H9 (cell line): ENCODE data around the gene TFPI. TPM values are rescaled to one million over a fixed set of nuclear protein-coding genes. Genes with fewer than 3 reads are reported as not detected.

Source experiments
- DNase-seq: peaks from one replicate; pipeline ENCODE4 v3.0.0-alpha.2; 2017
- H2AFZ ChIP-seq: one replicate; pipeline ENCODE4 v1.6.1; 2013; ENCODE audit warnings: mild to moderate bottlenecking, low read length, control low read depth, moderate library complexity
- H2AK5ac ChIP-seq: 2 replicates; pipeline ENCODE4 v1.6.1; 2013; ENCODE audit warnings: low read length, control low read depth, mixed read lengths; ENCODE audit not compliant: insufficient read length
- H2BK120ac ChIP-seq: one replicate; pipeline ENCODE4 v1.6.1; 2013; ENCODE audit warnings: low read depth, mild to moderate bottlenecking, low read length, control low read depth, inconsistent platforms; ENCODE audit not compliant: poor library complexity, severe bottlenecking
- H2BK12ac ChIP-seq: 2 replicates; pipeline ENCODE4 v1.6.1; 2013; ENCODE audit warnings: low read length, control low read depth, mixed read lengths, low read depth; ENCODE audit not compliant: insufficient read length
- H2BK15ac ChIP-seq: 2 replicates; pipeline ENCODE4 v1.6.1; 2013; ENCODE audit warnings: low read depth, low read length, control low read depth
- H2BK20ac ChIP-seq: one replicate; pipeline ENCODE4 v1.6.1; 2013; ENCODE audit warnings: low read depth, mild to moderate bottlenecking, low read length, control low read depth, inconsistent platforms; ENCODE audit not compliant: poor library complexity, severe bottlenecking
- H2BK5ac ChIP-seq: 2 replicates; pipeline ENCODE4 v1.6.1; 2013; ENCODE audit warnings: low read length, control low read depth, mixed read lengths; ENCODE audit not compliant: insufficient read length
- H3K14ac ChIP-seq: 2 replicates; pipeline ENCODE4 v1.6.1; 2013; ENCODE audit warnings: low read length, control low read depth; ENCODE audit not compliant: insufficient read depth
- H3K18ac ChIP-seq: 2 replicates; pipeline ENCODE4 v1.6.1; 2013; ENCODE audit warnings: low read depth, mild to moderate bottlenecking, mixed read lengths, low read length, control low read depth; ENCODE audit not compliant: insufficient read length
- H3K23ac ChIP-seq: 2 replicates; pipeline ENCODE4 v1.6.1; 2013; ENCODE audit warnings: low read length, control low read depth, mixed read lengths, low read depth; ENCODE audit not compliant: insufficient read length
- H3K23me2 ChIP-seq: 2 replicates; pipeline ENCODE4 v1.6.1; 2013; ENCODE audit warnings: low read depth, mild to moderate bottlenecking, mixed read lengths, low read length, control low read depth; ENCODE audit not compliant: insufficient read length, poor library complexity, severe bottlenecking
- H3K27ac ChIP-seq: 2 replicates; pipeline ENCODE4 v1.5.1; 2013; ENCODE audit warnings: low read length, control low read depth, mixed read lengths, low read depth; ENCODE audit not compliant: insufficient read length
- H3K27me3 ChIP-seq: 2 replicates; pipeline ENCODE4 v1.6.1; 2013; ENCODE audit warnings: low read length, control low read depth, inconsistent platforms; ENCODE audit not compliant: insufficient read depth
- H3K4ac ChIP-seq: 2 replicates; pipeline ENCODE4 v1.6.1; 2013; ENCODE audit warnings: low read depth, mild to moderate bottlenecking, control low read depth, inconsistent platforms, low read length, moderate library complexity
- H3K4me1 ChIP-seq: 2 replicates; pipeline ENCODE4 v1.6.1; 2013; ENCODE audit warnings: low read length, control low read depth, inconsistent platforms; ENCODE audit not compliant: insufficient read depth
- H3K4me2 ChIP-seq: 2 replicates; pipeline ENCODE4 v1.6.1; 2013; ENCODE audit warnings: low read length, control low read depth, mixed read lengths; ENCODE audit not compliant: insufficient read length, insufficient read depth
- H3K56ac ChIP-seq: 2 replicates; pipeline ENCODE4 v1.6.1; 2013; ENCODE audit warnings: low read depth, mild to moderate bottlenecking, mixed read lengths, low read length, control low read depth; ENCODE audit not compliant: insufficient read length
- H3K79me1 ChIP-seq: 2 replicates; pipeline ENCODE4 v1.6.1; 2013; ENCODE audit warnings: low read depth, mild to moderate bottlenecking, moderate library complexity, low read length, control low read depth, inconsistent platforms; ENCODE audit not compliant: insufficient read depth, poor library complexity, severe bottlenecking
- H3K79me2 ChIP-seq: 2 replicates; pipeline ENCODE4 v1.6.1; 2013; ENCODE audit warnings: low read length, control low read depth, inconsistent platforms; ENCODE audit not compliant: insufficient read depth
- H3K9ac ChIP-seq: 2 replicates; pipeline ENCODE4 v1.6.1; 2013; ENCODE audit warnings: low read length, control low read depth, mixed read lengths; ENCODE audit not compliant: insufficient read length; ENCODE audit errors: extremely low read depth
- H3K9me3 ChIP-seq: one replicate; pipeline ENCODE4 v1.6.1; 2013; ENCODE audit warnings: low read depth, low read length, inconsistent platforms; ENCODE audit not compliant: control insufficient read depth
- H3T11ph ChIP-seq: one replicate; pipeline ENCODE4 v1.6.1; 2013; ENCODE audit warnings: mild to moderate bottlenecking, low read length, control low read depth, inconsistent platforms
- H4K20me1 ChIP-seq: one replicate; pipeline ENCODE4 v1.6.1; 2013; ENCODE audit not compliant: control insufficient read depth, insufficient read length, insufficient read depth
- H4K5ac ChIP-seq: 2 replicates; pipeline ENCODE4 v1.6.1; 2013; ENCODE audit warnings: low read depth, mild to moderate bottlenecking, mixed read lengths, low read length, control low read depth; ENCODE audit not compliant: insufficient read length
- H4K8ac ChIP-seq: replicated peaks from 2 replicates; pipeline ENCODE4 v1.6.1; 2013; ENCODE audit warnings: low read length, control low read depth, mixed read lengths, low read depth; ENCODE audit not compliant: insufficient read length
- H4K91ac ChIP-seq: 2 replicates; pipeline ENCODE4 v1.6.1; 2013; ENCODE audit warnings: low read depth, mild to moderate bottlenecking, moderate library complexity, mixed read lengths, low read length, control low read depth; ENCODE audit not compliant: insufficient read length
- H3K27ac Mint-ChIP-seq, 3 experiments: 2 replicates in 2 of 3; 3 replicates in 1 of 3; pipeline ENCODE4 v1.8.0; 2020 to 2021; ENCODE audit warnings: mixed read lengths in 3 of 3, mild to moderate bottlenecking in 1 of 3, moderate library complexity in 1 of 3
- H3K27me3 Mint-ChIP-seq: 2 replicates; pipeline ENCODE4 v1.8.0; 2021; ENCODE audit warnings: low read depth, mild to moderate bottlenecking, moderate library complexity, mixed read lengths
- H3K36me3 Mint-ChIP-seq, 3 experiments: 2 replicates in 2 of 3; 3 replicates in 1 of 3; pipeline ENCODE4 v1.8.0; 2020 to 2021; ENCODE audit warnings: low read depth in 3 of 3, mixed read lengths in 3 of 3; ENCODE audit not compliant: insufficient read depth in 1 of 3
- H3K4me1 Mint-ChIP-seq, 2 experiments: 2 replicates each; pipeline ENCODE4 v1.8.0; 2020; ENCODE audit warnings: mixed read lengths in 2 of 2
- H3K4me3 Mint-ChIP-seq, 2 experiments: 2 replicates in 1 of 2; 3 replicates in 1 of 2; pipeline ENCODE4 v1.8.0; 2020 to 2021; ENCODE audit warnings: mild to moderate bottlenecking in 2 of 2, mixed read lengths in 2 of 2, moderate library complexity in 1 of 2
- H3K9me3 Mint-ChIP-seq, 2 experiments: 2 replicates in 1 of 2; 3 replicates in 1 of 2; pipeline ENCODE4 v1.8.0; 2020; ENCODE audit warnings: mild to moderate bottlenecking in 2 of 2, mixed read lengths in 2 of 2, moderate library complexity in 1 of 2
- total RNA-seq: library from RNA; stranded (reverse); gene quantifications from 2 replicates; pipeline ENCODE4 v1.2.1, GENCODE V29; 2021
- TF ChIP-seq, protein P1 (sequence below): fragments of 200-600 bp; sonication (generic); conservative IDR thresholded peaks from 3 replicates; pipeline ENCODE4 v1.8.0; 2021; ENCODE audit warnings: antibody characterized with exemption, mild to moderate bottlenecking

The TFPI gene
- total RNA-seq, 1 experiment from 2014 or later = 5.8 TPM

- Histone ChIP-seq H3K79me1 (no peaks in the 10 kb centered on the region), H2BK15ac (no peak overlapping the region), H3K27me3 (no peaks in the 10 kb centered on the region), H3T11ph (no peak overlapping the region), H3K23ac (no peak overlapping the region), H3K56ac (no peak overlapping the region), H3K23me2 (no peaks in the 10 kb centered on the region), H3K4me2 (no peak overlapping the region), H3K79me2 (no peaks in the 10 kb centered on the region), H2AK5ac (no peak overlapping the region), H3K18ac (no peak overlapping the region), H3K14ac (no peak overlapping the region), H4K5ac (no peak overlapping the region), H4K20me1 (no peaks in the 10 kb centered on the region), H2BK20ac (no peak overlapping the region), H2BK12ac (no peak overlapping the region), H3K9me3 (no peaks in the 10 kb centered on the region), H2BK120ac (no peak overlapping the region), H2BK5ac (no peak overlapping the region), H3K27ac (no peak overlapping the region), H4K91ac (no peak overlapping the region), H4K8ac (no peak overlapping the region), H3K4ac (no peak overlapping the region), H3K9ac (no peak overlapping the region), H2AFZ (no peak overlapping the region), H3K4me1 (no peaks in the 10 kb centered on the region)
- Mint-ChIP-seq H3K9me3 (no peaks in the 10 kb centered on the region), H3K4me3 (no peak overlapping the region), H3K27me3 (no peaks in the 10 kb centered on the region), H3K36me3 (peaks cover 0 to 9% (median 0%) of the 10 kb centered on the region in 3 experiments; a peak in 2 of 7 replicates), H3K27ac (no peak overlapping the region), H3K4me1 (peaks cover 14 to 24% of the 10 kb centered on the region in 2 experiments)
- TF ChIP-seq, protein P1, sequence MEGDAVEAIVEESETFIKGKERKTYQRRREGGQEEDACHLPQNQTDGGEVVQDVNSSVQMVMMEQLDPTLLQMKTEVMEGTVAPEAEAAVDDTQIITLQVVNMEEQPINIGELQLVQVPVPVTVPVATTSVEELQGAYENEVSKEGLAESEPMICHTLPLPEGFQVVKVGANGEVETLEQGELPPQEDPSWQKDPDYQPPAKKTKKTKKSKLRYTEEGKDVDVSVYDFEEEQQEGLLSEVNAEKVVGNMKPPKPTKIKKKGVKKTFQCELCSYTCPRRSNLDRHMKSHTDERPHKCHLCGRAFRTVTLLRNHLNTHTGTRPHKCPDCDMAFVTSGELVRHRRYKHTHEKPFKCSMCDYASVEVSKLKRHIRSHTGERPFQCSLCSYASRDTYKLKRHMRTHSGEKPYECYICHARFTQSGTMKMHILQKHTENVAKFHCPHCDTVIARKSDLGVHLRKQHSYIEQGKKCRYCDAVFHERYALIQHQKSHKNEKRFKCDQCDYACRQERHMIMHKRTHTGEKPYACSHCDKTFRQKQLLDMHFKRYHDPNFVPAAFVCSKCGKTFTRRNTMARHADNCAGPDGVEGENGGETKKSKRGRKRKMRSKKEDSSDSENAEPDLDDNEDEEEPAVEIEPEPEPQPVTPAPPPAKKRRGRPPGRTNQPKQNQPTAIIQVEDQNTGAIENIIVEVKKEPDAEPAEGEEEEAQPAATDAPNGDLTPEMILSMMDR = no peak
- DNase-seq = no peak
Measured at GRCh38 chr2:187549193-187549592, 5.0 kb downstream of the TFPI start.
